HL-60 (cell line): Measurements from ENCODE around the gene LONP2.

ENCODE experiments used
- DNase-seq, 2 experiments: peaks; one replicate each; pipeline ENCODE4 v3.0.0-alpha.2; 2010 to 2020; ENCODE audit warnings: low read depth in 1 of 2, low spot score in 1 of 2
- H3K27ac ChIP-seq: fragments of 250-450 bp; sonication (Bioruptor Pico); replicated peaks from 2 replicates; pipeline ENCODE4 v1.5.1; 2020; ENCODE audit warnings: mild to moderate bottlenecking, moderate library complexity
- H3K27me3 ChIP-seq: fragments of 250-450 bp; sonication (Bioruptor Pico); 2 replicates; pipeline ENCODE4 v1.5.1; 2021; ENCODE audit warnings: mild to moderate bottlenecking, moderate library complexity; ENCODE audit not compliant: insufficient read depth, poor library complexity, severe bottlenecking
- H3K4me3 ChIP-seq: replicated peaks from 2 replicates; pipeline ENCODE4 v1.5.1; 2011; ENCODE audit warnings: mild to moderate bottlenecking, control low read depth, low read length; ENCODE audit not compliant: insufficient read depth
- GABPA ChIP-seq: IDR thresholded peaks from 2 replicates; pipeline ENCODE4 v1.6.1; 2012; ENCODE audit warnings: low read depth
- POLR2AphosphoS5 ChIP-seq: IDR thresholded peaks from 2 replicates; pipeline ENCODE4 v1.6.1; 2012; ENCODE audit warnings: low read depth
- SPI1 ChIP-seq: IDR thresholded peaks from 2 replicates; pipeline ENCODE4 v1.6.1; 2012; ENCODE audit warnings: low read depth, mild to moderate bottlenecking, borderline replicate concordance
- TF ChIP-seq, protein P1 (sequence below): IDR thresholded peaks from 2 replicates; pipeline ENCODE4 v1.6.1; 2012; ENCODE audit warnings: low read depth; ENCODE audit not compliant: insufficient replicate concordance
- TF ChIP-seq, protein P2 (sequence below): IDR thresholded peaks from one replicate; pipeline ENCODE4 v1.5.1; 2011; ENCODE audit warnings: low read length, control low read depth, inconsistent platforms; ENCODE audit not compliant: insufficient read depth

The LONP2 gene

DNA sequence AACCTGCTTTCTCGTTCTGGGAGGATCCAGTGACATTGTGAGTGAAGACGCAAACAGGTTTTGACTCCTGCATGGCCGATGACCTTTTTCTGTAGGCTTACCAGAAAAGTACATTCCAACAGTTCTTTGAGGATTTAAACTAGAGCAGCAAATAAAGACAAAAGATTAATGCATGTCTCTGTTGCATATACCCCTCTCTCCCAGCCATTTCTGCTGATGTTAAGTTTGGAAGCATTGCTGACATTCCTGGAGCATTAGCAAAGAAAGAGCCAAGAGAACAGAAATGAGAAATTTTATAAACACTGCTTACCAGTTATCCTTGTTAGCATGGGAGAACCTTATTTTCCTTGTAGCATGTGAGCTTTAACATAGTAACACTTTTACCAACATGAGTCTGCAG lies 91.9 kb downstream of the LONP2 start:
- Histone ChIP-seq H3K4me3 (no peak overlapping the region), H3K27me3 (no peaks in the 10 kb centered on the region), H3K27ac (no peak overlapping the region)
- TF ChIP-seq SPI1 = no peak
- TF ChIP-seq POLR2AphosphoS5 = no peak
- TF ChIP-seq, protein P1, sequence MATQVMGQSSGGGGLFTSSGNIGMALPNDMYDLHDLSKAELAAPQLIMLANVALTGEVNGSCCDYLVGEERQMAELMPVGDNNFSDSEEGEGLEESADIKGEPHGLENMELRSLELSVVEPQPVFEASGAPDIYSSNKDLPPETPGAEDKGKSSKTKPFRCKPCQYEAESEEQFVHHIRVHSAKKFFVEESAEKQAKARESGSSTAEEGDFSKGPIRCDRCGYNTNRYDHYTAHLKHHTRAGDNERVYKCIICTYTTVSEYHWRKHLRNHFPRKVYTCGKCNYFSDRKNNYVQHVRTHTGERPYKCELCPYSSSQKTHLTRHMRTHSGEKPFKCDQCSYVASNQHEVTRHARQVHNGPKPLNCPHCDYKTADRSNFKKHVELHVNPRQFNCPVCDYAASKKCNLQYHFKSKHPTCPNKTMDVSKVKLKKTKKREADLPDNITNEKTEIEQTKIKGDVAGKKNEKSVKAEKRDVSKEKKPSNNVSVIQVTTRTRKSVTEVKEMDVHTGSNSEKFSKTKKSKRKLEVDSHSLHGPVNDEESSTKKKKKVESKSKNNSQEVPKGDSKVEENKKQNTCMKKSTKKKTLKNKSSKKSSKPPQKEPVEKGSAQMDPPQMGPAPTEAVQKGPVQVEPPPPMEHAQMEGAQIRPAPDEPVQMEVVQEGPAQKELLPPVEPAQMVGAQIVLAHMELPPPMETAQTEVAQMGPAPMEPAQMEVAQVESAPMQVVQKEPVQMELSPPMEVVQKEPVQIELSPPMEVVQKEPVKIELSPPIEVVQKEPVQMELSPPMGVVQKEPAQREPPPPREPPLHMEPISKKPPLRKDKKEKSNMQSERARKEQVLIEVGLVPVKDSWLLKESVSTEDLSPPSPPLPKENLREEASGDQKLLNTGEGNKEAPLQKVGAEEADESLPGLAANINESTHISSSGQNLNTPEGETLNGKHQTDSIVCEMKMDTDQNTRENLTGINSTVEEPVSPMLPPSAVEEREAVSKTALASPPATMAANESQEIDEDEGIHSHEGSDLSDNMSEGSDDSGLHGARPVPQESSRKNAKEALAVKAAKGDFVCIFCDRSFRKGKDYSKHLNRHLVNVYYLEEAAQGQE = no peak
- DNase-seq = no peak

DNA sequence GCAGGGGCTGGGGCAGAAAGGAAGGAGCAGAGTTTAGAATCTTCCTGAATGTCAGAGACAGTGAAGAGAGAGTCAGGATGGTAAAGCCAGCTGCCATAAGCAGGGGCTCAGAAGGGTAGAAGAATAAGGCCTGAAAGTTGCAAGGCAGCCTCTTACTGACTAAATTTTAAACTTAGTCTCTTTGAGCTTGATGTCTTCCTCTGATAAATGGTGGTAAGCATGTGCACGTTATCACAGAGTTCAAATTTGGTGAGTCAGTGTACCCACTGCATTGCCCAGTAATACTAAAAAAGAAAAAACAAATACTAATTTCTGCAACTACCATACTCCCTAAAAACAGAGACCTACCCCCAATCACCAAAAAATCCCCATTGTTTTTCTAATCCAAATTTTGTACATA lies 96.0 kb downstream of the LONP2 start:
- Histone ChIP-seq H3K27me3 (no peaks in the 10 kb centered on the region), H3K27ac (no peak overlapping the region), H3K4me3 (no peak overlapping the region)
- DNase-seq = no peak
- TF ChIP-seq GABPA = no peak
- TF ChIP-seq POLR2AphosphoS5 = no peak
- TF ChIP-seq, protein P2, sequence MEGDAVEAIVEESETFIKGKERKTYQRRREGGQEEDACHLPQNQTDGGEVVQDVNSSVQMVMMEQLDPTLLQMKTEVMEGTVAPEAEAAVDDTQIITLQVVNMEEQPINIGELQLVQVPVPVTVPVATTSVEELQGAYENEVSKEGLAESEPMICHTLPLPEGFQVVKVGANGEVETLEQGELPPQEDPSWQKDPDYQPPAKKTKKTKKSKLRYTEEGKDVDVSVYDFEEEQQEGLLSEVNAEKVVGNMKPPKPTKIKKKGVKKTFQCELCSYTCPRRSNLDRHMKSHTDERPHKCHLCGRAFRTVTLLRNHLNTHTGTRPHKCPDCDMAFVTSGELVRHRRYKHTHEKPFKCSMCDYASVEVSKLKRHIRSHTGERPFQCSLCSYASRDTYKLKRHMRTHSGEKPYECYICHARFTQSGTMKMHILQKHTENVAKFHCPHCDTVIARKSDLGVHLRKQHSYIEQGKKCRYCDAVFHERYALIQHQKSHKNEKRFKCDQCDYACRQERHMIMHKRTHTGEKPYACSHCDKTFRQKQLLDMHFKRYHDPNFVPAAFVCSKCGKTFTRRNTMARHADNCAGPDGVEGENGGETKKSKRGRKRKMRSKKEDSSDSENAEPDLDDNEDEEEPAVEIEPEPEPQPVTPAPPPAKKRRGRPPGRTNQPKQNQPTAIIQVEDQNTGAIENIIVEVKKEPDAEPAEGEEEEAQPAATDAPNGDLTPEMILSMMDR = no peak
- no peak for TF ChIP-seq SPI1
- TF ChIP-seq, protein P1 = no peak

DNA sequence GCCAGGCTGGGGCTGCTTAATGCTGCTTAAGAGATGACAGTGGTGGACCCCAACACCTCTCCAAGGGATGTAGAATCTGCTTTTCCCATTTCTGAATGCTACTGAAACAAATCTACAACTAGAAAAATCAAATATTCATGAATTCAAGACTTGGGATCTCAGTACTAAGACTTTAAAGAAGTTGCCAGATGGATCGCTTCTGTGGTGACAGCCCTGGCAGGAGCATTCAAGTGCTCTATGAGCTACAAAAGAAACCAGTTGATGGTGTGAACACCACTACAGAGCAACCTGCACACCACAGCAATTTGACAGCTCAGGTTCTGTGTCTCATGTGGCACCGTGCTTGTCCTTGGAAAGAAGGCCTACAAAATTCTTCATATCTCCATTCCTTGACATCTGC lies 98.5 kb downstream of the LONP2 start:
- H3K27me3 ChIP-seq = no peaks in the 10 kb centered on the region
- no peak for DNase-seq
- TF ChIP-seq, protein P2 = no peak
- TF ChIP-seq GABPA (no peak), POLR2AphosphoS5 (no peak), SPI1 (no peak)
- TF ChIP-seq, protein P1 = no peak
- no peak overlapping the region for H3K27ac ChIP-seq
- no peak overlapping the region for H3K4me3 ChIP-seq
